ENCODE data around the gene CARS1. TPM values are rescaled to one million over a fixed set of nuclear protein-coding genes. Genes with fewer than 3 reads are reported as not detected.
A peak's percentile ranks its signal among the peaks of the same experiment; 100 is the strongest.

CARS1 gene
- total and polyA plus RNA-seq, 2 donors (not counting 1 experiment from before 2014, with no cell fraction given), result 31.3 to 49.5 TPM

DNA sequence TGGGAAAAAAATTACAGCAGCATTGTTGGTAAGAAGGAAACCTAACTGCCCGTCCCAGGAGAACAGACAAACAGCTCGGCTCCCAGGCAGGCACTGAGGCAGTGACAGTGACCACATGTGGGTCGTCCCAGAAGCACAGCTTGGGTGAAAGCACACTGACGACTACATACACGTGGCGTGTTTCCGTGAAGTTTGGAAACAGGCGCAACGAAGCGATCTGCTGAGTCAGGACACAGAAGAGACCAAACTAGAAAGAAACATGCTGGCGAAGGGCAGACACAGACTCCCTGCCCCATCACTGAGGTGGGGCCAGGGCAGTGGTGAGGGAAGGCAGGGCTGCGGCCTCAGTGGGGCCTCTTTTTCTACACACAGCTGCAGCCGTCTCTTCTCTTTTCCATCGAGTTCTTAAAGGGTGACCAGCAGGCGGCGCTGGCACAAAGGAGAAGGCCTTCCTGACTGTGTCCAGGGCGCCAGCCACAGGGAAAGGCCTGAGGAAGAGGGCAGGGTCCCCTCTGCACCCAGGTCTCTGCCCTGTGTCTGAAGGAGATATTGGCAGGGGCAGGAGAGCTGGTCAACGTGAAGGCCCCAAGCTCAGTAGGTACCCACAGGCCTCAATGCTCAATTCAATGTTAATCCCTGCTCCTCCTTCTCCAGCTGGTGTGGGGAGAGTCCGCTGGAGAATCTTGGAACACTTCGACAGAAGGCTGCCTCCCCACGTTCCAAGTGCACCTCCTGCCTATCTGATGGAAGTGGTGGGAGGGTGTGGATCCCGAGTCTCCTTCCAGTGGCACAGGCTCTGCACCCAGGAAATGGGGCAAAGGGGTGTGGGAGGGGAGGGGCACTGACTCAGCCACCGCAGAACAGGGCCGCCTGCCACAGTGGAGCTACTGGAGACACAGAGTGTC, 19.9 kb downstream of the CARS1 start:
- Mint-ChIP-seq H3K27ac (peak overlapping the region; percentile 39), H3K27me3 (no peaks in the 10 kb centered on the region), H3K4me1 (peaks cover 26% of the 10 kb centered on the region), H3K4me3 (peak overlapping the region; percentile 9), H3K9me3 (ENCODE audit: insufficient read depth) (no peaks in the 10 kb centered on the region)
- intact Hi-C loops (cut with micrococcal nuclease), result loop anchor here (1.0 to 5.0 kb wide), 3 partner anchors 45 to 380 kb away; partner anchors contain the start of gene NAP1L4
- H3K4me3 ChIP-seq (ENCODE audit: control extremely low read depth in 1 of 5, extremely low read depth in 1 of 5, insufficient read depth in 1 of 5, low read depth in 2 of 5, low read length in 4 of 5), result no peak overlapping the region
- WGBS (ENCODE audit: insufficient coverage), result 88% methylated on average over 17 of the region's 24 CpGs
- peaks cover 0 to 70% of the 10 kb centered on the region in 2 experiments for H3K36me3 ChIP-seq (replicated peaks in 1 of 2; ENCODE audit: control extremely low read depth in 1 of 2, control insufficient read depth in 1 of 2, extremely low read depth in 1 of 2, insufficient read depth in 2 of 2, low read length in 1 of 2)
- H2AFZ ChIP-seq (ENCODE audit: insufficient read depth, low read depth, low read length, poor library complexity, severe bottlenecking), result no peak overlapping the region
- TF ChIP-seq CTCF (IDR thresholded peaks at IDR 0.05) (peak; percentile 50), EZH2 (IDR thresholded peaks at IDR 0.05; ENCODE audit: borderline replicate concordance, insufficient read depth, low read depth, low read length, poor library complexity, severe bottlenecking) (no peak)
- ChIA-PET CTCF (interaction anchor here (0.7 to 9.8 kb wide), 9 partner anchors 10 to 504 kb away, joined by 3 to 112 read pairs (median 5); partner anchors contain the start of gene CARS1), POLR2A (interaction anchor here (0.9 kb wide), 1 partner anchor 54 kb away, joined by 3 read pairs; no protein-coding TSS in a partner anchor)
- H3K27me3 ChIP-seq (replicated peaks in 1 of 4; ENCODE audit: control extremely low read depth in 1 of 4, control insufficient read depth in 3 of 4, insufficient read depth in 4 of 4, low read length in 3 of 4), result no peaks in the 10 kb centered on the region
- peak overlapping the region in 1 of 2 donors; percentile 42 for H3K27ac ChIP-seq (ENCODE audit: low read length in 2 of 2)
- peaks cover 24 to 30% of the 10 kb centered on the region in 2 donors for H3K4me1 ChIP-seq (ENCODE audit: control insufficient read depth in 2 of 2, insufficient read depth in 2 of 2, low read length in 2 of 2)
- H3K9ac ChIP-seq (ENCODE audit: low read length), result no peak overlapping the region
- peaks cover 10% of the 10 kb centered on the region for H4K20me1 ChIP-seq (ENCODE audit: control insufficient read depth, insufficient read depth, low read length, poor library complexity, severe bottlenecking)
- DNase-seq, result peak; percentile 51
- peak; percentile 34 for ATAC-seq (ENCODE audit: low read depth)
- peaks cover 5% of the 10 kb centered on the region for H3K79me2 ChIP-seq (ENCODE audit: control insufficient read depth, insufficient read depth, low read length)
- H3K9me3 ChIP-seq (ENCODE audit: control extremely low read depth in 1 of 3, control insufficient read depth in 2 of 3, insufficient read depth in 1 of 3, low read length in 2 of 3), result no peaks in the 10 kb centered on the region
- peak overlapping the region; percentile 27 for H3K4me2 ChIP-seq (replicated peaks; ENCODE audit: low read depth, low read length, poor library complexity, severe bottlenecking)

Measured in B cell (primary cell).